GM19324 (cell line): ENCODE measurements around the gene EPB41L2.
"Not testable (repeated sequence)": the region's sequence is repeated elsewhere in the genome, so short reads cannot be mapped to it uniquely, and the experiment has no call there.

ENCODE experiments used
- ATAC-seq: cut with Tn5 transposase; IDR thresholded peaks from one replicate; pipeline ENCODE4 v1.9.1; 2021; ENCODE audit warnings: mild to moderate bottlenecking, moderate library complexity; ENCODE audit not compliant: unreplicated experiment, low FRiP score

The EPB41L2 gene

DNA sequence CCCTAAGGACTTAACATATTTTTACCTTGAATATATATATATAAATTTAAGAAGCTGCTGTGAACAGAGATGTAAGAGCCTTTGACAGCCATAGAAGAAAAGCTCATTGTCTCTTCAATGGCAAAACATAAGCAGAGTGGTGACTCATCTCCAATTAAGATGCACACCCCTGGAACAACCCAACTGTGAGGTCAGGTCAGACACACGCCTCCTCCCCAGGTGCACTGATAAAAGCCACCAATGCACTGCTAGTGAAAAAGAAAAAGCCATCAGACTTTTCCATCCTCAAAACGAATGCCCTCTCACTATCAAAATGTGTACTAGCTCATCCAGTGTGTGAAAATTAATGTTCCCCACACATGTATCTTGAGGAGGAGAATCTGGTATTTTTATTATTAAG is 135.7 kb downstream of the EPB41L2 start:
- no peak for ATAC-seq

DNA sequence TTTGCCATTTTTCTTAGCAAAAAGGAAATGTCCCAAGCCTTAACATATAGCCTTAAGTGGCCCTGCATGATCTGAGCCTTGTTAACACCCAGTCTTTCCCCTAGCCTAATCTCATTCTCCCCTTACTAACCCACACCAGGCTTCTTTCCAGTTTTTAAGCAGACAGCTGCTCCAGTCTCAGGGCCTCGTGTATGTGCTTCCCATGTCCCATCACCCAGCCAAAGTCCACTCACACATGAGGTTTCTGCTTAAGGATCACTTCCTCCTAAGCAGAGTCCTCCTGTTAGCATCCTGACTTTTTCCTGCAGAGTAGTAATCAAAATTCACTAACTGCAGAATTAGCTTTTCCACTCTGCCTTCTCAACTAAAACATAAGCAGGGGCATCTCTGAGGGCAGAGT is 139.7 kb downstream of the EPB41L2 start:
- no peak for ATAC-seq

DNA sequence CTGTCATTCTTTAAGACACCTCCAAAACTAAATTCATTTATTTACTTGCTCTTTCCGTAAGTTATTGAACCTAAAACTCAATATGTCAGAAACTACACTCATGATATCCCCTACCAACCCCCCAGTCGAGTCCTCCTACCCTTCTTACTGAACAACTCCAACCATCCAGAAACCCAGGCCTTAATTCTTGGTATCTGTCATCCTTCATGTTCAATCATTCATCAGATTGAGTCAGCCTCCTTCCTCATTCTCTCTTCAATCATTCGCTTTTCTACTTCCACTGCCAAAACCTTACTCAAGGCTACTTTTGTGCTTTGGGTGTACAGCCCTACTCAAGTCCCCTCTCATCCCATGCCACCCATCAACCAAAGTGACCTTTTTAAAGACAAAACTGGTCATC is 140.1 kb downstream of the EPB41L2 start:
- no peak for ATAC-seq

DNA sequence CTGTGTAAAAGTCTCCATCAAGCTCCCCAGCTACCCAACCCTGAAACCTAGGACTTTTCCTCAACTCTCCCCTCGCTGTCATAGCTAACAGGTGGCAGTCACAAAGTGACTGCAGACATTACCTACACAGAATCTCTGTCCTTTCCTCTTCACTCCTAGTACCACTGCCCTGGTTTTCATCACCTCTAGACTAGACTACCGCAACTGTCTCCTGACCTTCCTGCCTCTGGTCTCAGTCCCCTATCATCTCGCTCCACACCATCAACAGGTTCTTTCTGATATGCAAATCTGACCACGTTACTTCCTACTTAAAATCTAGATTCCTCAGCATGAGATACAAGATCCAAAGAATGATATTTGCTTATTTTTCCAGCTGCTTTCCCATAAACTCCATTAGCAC is 142.1 kb downstream of the EPB41L2 start:
- no peak for ATAC-seq

DNA sequence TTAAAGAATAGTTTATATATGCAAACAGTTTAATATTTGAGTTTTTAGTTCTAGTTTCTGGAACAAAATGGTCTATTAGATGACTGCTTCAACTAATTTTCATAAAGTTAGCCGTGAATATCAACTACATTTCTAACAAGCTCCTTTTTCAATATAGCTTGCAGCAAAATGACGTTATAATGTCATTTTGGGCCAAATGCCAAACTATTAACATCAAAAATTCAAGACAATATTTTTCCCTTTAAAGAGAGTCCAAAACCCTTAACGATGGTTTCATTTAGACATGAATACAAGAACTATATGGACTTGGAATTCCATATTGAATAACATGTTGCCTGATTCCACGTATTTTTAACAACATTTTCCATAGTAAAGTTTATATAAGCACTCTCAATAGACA is 144.9 kb downstream of the EPB41L2 start:
- no peak for ATAC-seq

DNA sequence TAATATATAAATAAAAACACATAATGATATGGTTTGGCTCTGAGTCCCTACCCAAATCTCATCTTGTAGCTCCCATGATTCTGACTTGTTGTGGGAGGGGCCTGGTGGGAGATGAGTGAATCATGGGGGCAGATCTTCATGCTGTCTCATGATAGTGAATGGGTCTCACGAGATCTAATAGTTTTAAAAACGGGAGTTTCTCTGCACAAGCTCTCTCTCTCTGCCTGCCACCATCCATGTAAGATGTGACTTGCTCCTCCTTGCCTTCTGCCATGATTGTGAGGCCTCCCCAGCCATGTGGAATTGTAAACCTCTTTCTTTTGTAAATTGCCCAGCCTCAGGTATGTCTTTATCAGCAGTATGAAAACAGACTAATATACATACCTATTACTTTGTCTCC is 147.4 kb downstream of the EPB41L2 start:
- ATAC-seq = not testable (repeated sequence)

DNA sequence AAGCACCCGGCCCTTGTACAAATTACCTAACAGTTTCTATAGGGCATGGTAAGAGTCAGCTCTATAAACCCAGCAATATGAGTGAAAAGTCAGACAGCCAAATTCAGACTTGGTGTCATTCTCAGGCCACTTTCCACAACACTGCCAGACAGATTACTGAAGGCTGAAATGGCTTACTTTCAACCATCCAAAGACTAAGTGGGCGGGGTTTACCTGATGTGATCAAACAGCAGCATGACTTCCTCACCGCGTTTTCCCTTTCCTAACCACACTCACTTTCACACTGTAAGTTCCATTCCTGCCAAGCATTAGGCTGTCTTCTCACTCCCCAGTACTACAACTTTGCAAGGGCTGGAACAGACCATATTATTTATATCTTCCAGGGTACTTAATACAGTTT is 149.9 kb downstream of the EPB41L2 start:
- no peak for ATAC-seq

DNA sequence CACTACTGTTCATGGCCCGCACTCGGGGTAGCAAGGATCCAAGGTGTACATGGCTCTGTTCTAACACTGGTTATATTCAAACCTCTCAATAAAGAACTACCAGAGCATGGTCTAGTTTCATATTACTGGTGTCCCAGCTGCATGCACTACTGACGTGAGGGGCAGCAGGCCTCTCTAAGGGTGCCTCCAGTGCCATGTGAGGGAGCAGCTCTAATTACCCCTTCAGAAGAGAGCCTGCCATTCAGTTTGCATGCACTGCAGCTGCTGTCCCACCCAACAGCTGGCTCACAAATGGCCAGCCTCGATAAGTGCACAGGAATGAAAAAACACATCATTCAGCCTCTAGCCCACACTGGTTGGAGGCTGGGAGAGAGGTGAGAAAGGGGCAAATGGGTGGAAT is 150.6 kb downstream of the EPB41L2 start:
- no peak for ATAC-seq

DNA sequence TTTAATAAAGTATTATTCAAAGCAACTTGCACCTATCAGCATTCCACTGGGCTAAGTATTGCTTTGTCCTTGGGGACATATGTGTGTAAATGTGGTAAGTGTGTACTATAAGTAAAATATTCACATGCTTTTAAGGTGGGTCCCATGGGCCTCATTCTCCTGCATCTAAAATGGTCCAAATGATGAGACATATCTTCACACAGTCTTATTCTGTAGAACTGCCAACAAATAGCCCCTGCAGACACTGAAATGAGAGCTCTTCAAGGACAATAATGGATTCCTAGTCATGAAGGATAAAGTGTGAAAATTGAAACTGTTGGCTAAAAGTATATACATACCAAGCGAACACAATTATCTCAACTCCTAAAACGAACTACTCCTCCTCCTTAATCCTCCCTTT is 154.1 kb downstream of the EPB41L2 start:
- no peak for ATAC-seq

DNA sequence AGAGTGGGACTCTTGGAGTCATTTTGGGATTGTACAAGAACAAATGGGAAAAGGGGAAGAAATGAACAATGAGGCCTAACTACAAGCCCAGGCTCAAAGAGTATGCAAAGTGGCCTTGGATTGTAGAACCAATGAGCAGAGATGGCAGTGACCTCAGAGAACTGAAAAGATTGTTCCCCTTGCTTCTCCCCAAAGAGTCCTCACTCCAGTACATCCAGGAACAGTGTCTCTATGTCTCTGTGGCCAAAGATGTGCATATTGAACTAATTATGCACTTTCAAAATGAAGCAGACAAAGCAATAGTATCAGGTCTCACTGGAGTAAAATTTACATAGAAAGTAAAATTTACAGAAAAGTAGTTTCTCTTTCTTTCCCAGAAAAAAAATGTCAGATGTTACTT is 154.9 kb downstream of the EPB41L2 start:
- no peak for ATAC-seq

DNA sequence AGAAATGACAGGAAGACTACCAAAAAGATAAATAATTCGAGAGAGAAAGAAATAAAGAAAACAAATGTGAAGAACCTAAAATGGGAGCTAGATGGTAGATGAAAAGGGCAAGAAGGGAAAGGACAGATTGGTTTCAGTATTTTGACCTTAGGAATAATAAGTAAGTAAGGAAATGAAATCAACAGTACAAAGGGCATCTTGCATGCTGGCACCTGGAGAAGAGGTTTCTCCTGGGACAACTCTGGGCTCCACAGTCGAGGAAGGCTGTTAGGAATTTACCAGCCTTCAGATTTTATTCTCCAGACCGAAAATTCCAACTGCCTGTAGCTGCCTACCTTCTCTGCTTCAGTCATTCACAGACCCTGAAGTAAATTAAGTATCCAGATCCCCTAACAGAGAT is 155.4 kb downstream of the EPB41L2 start:
- no peak for ATAC-seq

DNA sequence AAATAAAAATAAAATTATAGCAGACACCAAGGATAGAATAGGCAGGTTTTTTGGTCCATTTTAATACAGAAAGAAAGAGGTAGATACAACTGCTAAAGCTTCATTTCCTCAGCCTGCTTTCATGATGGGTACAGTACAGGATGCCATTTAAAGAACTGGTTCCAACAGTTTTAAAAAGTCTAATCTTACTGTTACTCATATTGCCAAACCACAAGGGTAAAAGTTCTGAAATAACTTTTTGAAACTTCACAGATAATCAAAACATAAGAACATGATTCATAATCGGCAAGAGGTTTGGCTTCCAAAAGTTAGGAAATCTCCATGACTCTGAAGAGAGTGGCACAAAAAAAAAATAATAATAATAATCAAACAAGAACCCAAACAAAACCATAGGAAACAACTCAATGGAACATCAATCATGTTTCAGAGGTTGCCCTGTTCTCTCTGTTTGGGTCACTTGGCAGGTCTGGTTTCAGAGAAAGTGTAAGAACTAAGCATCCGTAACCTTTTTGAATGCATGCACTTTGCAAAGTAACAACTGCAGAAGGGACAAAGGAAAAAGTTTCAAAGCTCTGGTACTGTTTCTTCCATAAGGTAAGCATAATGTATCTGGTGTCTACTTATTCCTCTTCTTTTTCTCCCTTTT is 156.2 kb downstream of the EPB41L2 start:
- no peak for ATAC-seq

DNA sequence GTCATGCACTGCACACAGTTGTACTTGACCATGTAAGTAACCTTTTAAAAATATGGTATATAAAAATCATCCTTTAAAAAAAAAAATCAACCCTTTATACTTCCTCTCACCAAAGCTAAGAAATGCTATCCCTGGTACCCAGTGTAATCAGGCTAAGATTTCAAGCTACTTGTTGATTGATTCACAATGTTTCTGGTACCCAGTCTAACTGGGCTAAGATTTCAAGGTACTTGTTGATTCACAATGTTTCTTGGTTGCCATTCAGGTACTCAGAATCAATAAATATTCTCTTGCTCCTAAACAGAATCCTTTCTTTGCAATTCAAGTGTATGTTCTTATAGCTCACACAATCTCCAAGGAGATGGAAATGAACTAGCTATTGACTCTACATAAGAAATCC is 159.4 kb downstream of the EPB41L2 start:
- ATAC-seq = no peak

DNA sequence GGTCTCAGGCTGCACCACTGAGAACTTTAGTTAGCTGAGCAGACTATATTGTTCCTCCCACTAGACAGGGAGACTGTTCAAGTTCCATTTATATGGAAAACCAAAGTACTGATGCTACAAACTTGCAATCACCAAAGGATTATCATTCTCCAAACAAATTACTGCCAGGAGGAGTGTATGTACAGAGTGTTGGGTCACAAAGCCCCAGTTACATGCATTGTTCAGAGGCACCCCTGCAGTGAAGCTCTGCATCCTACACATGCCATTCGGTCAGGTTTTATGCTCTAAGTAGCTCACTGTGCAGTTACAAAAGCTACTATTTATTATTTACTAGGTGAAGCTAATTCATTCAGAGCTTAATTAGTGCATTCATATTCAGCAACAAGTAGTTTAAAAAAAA is 160.0 kb downstream of the EPB41L2 start:
- ATAC-seq = no peak

DNA sequence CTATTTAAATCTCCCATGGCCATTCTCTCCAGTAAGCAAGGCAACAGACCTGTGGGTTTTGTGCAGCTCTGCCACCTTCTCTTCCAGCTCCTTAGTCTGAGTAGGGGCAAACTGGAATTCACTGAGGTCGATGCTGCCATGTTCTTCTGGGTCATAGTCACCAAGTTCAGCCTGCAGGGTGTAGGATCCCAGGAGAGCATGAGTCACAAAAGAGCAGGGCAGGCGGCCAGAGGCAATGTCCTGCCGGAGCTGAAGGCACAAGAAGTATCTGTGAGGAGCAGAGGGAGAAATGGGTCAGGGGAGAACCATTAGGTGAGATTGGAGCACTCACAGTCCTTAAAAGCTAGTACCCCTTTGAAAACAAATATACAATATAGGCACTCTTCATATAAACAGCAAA is 162.1 kb downstream of the EPB41L2 start:
- no peak for ATAC-seq

DNA sequence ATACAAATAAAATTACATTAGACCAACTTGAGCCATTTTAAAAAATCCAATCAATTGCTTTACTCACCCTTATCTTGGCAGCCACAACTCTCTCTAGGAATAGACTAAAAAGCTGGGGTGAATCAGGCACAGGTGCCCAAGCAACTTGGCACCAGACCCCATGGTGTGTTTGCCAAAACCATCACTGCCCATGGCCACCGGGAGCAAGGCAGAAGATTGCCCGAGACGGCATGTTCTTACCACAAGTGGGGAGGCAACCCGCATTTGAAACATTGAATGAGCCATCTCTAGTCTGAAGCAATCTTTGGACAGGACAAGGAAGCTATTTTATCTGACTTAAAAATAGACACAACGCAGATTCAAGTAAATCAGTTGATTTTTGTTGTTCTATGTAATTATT is 166.8 kb downstream of the EPB41L2 start:
- no peak for ATAC-seq

DNA sequence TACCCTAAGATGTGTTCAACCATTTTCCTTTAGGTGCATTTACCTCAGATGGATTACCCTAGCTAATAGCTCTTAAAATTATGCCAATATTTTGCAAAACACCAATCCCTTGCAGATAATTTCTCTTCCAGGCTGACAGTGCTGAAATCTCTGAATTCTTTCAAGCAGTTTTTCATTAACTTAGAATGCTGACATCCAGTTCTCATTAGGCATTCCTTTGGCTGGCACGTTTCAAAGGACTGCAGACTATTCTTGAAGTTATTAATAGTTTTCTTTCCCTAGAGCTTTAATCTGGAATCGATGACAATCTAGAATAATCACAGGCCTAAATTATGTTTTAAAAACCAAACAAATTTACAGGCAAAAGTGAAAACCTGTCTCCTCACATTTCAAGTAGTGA is 167.5 kb downstream of the EPB41L2 start:
- no peak for ATAC-seq

DNA sequence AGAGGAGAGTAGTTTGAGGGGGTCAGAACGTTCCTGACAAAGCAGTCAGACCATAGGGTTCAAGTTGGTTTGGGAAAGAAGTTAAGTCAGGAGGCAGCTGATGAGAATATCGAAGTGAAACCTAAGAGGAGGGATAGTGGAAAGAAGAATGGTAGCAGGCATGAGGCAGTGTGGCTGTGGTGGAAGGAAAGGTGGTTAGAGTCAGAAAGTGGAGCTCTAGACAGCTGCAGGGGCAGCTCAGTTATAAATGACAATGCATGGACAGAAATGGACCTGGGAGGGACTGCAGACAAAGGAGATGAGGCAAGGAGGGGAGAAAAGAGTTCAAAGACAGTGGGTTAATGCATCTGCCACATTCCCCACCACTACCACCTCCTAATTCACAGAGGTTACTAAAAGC is 169.3 kb downstream of the EPB41L2 start:
- ATAC-seq = no peak

DNA sequence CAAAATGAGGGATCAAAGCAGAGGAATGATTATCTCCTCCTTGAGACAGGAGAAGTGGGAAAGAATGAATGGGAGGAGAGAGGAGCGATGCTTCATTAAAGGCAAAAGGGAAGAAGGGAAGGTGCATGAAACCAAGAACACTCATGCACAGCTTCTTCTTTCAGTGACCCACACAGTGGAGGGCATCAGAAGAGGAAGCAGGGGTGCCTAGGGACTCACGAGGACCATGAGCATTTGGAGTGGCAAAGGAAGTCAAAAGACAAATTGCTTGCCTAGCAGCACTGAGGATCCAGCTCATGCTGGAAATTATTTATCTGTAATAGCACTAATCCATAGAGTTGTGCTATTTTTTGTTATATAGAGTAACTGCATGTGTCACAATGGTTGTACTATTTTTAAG is 169.8 kb downstream of the EPB41L2 start:
- no peak for ATAC-seq

DNA sequence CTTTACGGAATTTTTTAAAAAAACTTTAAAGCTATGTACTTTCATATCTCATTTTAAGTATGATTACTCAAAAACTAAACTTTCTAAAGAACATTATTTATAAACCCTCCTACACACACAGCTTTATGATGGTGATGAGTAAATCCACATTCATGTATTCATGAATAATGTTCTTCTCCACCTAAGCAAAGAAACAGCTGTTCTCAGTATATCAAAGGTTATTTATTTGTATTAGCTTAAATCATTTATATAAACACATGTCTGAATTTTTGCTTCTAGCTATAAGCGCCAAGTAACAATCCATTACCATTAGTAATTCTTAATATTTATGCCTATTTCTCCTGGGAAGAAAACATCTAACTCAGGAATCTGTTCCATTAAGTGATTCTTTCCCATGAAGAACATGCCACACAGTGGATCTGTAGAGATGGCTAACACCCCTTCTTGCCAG is 172.5 kb downstream of the EPB41L2 start:
- no peak for ATAC-seq

DNA sequence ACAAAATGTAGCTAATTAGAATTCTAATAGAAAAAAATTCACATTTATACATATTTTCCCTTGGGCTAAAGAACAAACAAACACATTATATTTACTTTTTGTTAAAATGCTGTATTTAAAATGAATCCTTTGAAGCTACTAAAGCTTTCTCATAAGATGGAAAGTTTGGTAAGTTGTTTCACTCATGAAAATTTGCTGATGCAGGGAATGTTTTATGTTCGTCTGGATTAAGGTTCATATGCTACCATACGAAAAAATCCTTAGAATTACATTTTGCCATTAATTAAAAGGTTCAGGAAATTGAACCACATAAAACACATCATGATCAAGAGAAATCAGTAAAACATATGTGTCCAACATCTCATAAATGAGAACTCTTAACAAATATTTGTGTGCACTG is 173.6 kb downstream of the EPB41L2 start:
- no peak for ATAC-seq

DNA sequence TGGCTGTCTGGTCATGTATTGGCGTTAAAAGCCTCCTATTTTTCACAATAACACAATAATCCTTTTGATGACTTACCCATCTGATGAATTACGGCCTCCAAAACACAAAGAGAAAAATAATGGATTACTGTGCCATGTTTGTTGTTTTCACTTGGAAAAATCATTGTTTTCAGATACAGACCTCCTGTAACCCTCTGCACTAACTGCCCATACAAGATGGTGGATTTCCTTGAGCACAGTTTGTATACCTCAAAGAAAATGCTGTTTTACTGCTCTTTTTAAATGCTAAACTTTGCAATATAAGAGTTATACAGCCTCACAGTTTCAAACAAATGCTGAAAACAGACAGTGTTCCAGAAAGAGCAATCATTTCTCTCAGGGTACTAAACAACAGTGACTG is 174.8 kb downstream of the EPB41L2 start:
- ATAC-seq = no peak

DNA sequence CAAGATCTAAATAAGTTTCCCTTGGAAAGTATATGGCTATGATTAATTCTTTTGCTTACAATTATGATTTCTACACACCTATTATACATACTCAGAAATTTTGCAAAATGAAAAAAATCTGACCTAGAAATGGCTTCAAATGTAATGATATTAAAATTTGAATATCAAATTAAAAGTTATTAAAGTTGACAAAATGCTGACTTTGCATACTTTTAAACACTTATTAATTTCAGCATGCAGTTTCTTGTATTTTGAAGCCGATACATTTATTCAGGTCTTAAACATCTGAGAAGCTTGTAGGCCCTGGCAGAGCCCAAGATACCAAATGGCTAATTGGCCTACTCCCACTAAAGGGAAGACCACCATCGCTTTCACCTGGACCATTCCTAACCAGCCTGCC is 176.1 kb downstream of the EPB41L2 start:
- ATAC-seq = no peak
